HTR-8/SVneo (cell line): ENCODE results near the gene IP6K2.
"Not testable (repeated sequence)": the region's sequence is repeated elsewhere in the genome, so short reads cannot be mapped to it uniquely, and the experiment has no call there.

Source experiments
- DNase-seq: peaks from one replicate; pipeline ENCODE4 v3.0.0; 2011; ENCODE audit warnings: low spot score, mixed read lengths; ENCODE audit not compliant: insufficient read length
- FAIRE-seq: peaks from 2 replicates; lab custom pipeline; 2011; peaks lifted over from hg19 to GRCh38; lab: Jason Lieb, UNC

Gene IP6K2

DNA sequence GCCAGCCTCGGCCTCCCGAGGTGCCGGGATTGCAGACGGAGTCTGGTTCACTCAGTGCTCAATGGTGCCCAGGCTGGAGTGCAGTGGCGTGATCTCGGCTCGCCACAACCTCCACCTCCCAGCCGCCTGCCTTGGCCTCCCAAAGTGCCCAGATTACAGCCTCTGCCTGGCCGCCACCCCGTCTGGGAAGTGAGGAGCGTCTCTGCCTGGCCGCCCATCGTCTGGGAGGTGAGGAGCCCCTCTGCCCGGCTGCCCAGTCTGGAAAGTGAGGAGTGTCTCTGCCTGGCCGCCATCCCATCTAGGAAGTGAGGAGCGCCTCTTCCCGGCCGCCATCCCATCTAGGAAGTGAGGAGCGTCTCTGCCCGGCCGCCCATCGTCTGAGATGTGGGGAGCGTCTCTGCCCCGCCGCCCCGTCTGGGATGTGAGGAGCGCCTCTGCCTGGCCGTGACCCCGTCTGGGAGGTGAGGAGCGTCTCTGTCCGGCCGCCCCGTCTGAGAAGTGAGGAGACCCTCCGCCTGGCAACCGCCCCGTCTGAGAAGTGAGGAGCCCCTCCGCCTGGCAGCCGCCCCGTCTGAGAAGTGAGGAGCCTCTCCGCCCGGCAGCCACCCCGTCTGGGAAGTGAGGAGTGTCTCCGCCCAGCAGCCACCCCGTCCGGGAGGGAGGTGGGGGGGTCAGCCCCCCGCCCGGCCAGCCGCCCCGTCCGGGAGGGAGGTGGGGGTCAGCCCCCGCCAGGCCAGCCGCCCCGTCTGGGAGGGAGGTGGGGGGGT is 16.9 kb upstream of the IP6K2 start:
- not testable (repeated sequence) for FAIRE-seq, DNase-seq

DNA sequence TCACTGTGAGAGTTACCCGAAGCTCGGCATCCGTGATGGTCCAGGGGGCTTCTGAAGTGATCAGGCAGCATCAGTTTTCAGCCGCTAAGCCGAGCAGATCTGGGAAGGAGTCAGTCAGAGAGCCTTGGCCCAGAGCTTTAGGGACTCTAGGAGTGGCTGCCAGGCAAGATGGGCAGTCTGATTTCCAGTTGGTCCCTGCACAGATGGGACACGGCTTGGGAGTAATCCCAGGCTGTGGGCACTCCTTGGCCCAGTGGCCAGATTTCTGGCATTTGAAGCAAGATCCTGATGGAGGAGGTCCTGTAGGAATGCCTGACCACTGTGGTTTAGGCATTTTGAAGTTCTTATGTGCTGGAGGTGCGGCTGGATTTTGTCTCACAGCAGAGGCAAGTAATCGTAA is 10.5 kb upstream of the IP6K2 start:
- no peak for DNase-seq
- FAIRE-seq, result no peak

DNA sequence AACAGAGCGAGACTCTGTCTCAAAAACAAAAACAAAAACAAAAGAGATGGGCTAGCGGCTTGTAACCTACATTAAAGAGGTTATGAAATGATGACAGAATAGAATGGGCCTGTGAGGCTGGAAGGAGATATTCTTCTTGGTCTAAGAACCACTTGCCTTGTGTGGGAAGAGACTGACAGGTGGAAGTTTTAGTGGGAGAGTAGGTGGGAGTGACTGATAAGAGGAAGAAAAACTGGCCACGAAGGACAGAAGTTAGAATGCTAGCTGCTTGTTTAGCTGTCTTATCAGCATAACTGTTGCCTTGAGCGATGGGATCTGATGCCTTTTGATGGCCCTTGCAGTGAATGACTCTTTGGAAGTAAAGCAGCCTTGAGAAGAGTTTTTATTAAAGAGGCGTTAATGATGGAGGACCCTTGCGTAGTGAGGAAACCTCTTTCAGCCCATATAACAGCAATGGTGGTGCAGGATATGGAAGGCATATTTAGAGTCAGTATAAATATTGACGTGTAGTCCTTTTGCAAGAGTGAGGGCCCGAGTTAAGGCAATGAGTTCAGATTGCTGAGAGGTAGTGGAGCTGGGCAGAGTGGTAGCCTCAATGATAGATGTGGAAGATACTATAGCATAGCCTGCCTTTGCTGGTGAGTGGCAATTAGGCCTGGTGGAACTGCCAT is 8.3 kb upstream of the IP6K2 start:
- not testable (repeated sequence) for FAIRE-seq, DNase-seq

DNA sequence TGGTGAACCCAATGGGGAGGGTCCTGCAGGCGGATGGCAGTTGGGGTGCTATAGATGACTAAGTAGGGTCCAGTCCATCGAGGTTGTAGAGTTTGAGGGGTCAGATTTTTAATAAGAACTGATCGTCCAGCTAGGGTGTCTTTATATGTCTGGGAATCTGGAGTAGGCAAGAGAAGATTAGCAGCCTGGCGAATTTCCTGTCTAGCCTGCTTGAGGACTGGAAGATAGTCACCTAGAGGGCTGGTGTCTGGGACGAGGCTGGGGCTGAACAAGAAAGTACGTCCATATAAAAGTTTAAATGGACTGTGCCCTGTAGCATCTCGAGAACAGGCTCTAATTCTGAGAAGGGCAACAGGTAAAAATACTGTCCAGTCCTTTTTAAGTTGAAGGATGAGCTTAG is 6.7 kb upstream of the IP6K2 start:
- DNase-seq, result no peak
- no peak for FAIRE-seq

DNA sequence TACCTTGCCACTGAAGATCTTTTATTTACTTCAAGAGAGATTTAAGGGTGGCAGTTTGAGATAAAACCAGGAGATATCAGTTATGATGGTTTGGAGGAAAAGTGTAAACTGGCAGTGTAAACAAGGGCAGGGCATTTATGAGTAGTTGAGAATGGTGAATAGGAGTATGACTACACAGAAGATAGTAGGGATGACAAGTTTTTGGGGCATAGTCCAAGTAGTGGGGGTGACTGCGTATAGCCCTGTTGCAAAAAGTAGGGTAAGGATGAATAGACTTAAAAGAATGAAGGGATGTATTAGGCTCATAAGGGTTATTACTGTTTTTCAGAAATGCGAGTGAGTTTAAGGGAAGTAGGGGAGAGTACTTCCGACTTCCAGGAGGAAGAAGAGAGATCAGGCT is 6.3 kb upstream of the IP6K2 start:
- DNase-seq, FAIRE-seq: not testable (repeated sequence)

DNA sequence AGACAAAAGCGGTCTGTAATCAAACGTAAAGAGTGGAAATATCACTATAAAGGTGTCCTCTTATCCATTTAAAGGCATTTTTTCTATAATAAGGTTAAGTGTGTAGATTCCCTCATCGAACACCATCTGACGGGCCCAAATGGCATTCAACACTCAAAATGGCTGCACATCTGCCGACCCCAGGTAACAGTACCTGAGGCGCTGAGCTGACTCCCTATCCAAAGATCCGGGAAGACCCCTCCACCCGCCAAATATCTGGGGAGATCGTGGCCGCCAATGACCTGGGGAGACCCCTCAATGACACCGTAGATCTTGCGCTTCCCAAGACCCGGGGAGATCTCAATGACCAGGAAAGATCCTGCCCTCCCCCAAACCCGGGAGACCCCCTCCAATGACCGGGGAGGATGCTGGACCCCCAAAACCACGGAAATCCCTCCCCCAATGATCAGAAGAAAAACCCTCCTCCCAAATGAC is 476 bp downstream of the IP6K2 start:
- FAIRE-seq (no peak), DNase-seq (no peak)

DNA sequence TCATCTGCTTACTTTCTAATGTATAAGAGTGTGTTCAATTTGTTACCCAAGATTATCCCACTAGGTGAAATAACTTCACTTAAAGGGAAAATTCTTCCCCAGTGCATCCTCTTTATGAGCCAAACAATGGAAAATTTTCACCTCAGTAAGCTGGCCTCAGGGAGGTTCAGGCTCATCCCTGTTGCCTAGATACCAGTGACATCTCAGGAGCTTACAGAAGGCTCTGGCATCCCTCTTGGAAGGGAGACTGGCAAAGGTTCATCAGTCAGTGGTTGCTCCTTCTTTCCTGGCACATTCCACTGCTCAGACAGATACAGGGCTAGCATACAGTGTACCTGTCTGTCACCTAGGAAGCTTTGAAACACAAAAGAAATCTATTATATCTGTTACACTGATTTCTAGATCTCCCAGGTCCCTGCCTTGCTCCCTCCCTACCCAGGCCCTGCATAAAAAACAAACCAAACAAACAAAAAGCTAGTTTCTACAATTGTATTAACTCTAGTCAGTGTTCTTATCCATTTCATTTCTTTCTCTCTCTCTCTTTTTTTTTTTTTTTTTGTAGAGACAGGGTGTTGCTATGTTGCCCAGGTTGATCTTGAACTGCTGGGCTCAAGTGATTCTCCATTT is 1.7 kb downstream of the IP6K2 start:
- DNase-seq, result no peak
- no peak for FAIRE-seq

DNA sequence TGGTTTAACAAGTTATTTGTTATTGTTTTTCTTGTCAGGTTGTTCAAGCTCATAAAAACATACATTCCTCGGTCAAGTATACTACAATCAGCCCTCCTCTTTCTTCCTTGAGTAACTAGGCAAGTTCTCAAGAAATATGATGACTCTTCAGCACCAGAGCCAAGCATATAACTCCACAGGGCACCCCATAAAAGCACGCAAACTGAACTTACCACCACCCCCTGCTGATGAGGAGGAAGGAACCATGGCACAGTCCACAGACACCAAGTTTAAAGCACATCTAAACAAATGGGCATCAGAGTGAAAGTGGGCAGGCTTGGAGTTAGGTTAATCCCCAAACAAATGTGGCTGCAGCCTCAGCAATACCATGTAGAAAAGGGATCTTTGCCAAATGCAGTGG is 5.3 kb downstream of the IP6K2 start:
- FAIRE-seq, result no peak
- no peak for DNase-seq

DNA sequence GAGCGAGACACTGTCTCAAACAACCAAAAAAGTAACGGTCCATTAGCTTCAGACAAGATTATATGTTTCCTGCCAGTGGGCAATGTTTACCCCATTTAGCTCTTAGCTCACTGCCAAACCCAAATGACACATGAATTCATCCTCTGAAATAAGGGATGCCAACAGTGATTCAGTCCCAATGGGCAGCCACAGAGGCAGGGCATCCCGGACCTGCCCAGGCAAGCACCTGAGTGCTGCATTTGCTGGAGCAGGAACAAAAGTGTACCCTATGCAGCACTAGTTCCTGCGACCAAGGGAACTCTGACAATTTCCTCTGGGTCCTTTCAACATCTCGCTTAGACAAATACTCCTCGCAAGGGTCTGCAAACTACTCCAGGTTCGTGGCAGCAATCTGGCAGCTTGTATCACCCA is 8.0 kb downstream of the IP6K2 start:
- DNase-seq, result no peak
- no peak for FAIRE-seq

DNA sequence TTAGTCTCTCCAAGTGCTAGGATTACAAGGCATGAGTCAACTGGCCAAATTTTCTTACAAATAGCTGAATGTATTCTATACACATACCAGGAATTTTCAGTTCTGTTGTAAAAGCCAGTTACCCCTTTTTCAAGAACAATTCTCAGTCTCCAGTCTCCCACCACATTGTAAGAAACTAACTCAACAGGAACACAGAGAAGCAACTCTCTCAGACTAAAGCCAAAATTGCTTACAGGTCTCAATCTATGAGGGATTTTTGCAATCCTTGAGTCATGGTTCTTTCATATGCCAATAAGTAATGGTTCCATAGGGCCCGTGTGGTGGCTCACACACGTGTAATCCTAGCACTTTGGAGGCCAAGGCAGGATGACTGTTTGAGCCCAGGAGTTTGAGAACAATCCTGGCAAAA is 8.5 kb downstream of the IP6K2 start:
- no peak for DNase-seq
- FAIRE-seq, result no peak

DNA sequence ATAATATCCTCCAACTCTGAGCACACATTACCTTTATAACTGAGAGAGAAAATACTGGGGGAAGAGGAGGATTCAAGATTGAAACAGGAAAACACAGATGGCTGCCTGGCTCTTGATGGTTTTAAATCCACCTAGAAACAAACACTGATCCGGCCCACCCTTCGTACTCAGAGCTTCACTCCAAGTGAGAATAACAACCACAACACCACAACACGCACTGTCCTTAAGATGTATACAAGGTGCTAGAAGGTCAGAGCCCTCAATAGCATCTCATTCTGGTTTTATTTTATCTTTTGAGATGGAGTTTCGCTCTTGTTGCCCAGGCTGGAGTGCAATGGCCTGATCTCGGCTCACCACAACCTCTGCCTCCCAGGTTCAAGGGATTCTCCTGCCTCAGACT is 9.9 kb downstream of the IP6K2 start:
- FAIRE-seq (no peak), DNase-seq (no peak)

DNA sequence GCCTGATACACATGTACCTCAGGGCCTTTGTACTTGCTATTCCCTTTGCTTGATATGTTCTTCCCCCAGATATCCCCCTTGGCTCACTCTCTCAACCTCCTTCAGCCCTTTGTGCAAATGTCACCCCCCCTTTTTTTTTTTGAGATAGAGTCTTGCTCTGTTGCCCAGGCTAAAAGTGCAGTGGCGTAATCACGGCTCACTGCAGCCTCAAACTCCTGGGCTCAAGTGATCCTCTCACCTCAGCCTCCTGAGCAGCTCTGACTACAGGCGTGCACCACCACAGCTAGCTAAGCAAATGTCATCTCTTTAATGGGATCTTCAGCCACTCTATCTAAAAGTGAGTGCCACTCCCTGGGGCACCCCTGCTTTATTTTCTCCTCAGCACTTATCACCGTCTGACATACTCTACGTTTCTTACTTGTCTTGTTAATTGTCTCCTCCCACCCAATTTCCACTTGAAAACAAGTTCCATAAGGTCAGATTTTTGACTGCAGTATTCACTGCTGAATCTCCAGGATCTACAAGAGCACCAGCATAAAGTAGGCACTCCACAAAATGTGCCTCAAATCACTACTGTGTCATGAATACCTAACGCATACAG is 14.6 kb downstream of the IP6K2 start:
- DNase-seq (no peak), FAIRE-seq (no peak)

DNA sequence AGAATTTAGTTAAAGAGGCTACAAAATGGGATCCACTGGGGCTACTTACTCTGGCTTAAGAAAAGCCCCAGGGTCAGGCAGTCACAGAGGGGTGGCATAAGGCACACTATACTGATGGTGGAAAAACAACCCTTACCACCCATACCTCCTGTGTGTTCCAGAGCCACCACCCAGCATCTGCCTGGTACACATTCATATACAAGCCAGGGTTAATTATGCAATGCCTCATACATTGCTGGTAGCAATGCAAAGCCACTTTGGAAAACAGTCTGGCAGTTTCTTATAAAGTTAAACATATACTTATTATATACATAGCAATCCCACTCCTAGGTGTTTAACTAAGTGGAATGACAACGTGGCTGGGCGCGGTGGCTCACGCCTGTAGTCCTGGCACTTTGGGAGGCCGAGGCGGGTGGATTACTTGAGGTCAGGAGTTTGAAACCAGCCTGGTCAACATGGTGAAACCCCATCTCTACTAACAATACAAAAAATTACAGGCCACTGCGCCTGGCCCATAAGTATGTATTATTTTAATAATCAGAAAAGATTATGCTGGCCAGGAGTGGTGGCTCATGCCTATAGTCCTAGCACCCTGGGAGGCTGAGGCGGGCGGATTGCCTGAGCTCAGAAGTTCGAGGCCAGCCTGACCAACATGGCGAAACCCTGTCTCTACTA is 16.2 kb downstream of the IP6K2 start:
- no peak for FAIRE-seq
- no peak for DNase-seq

DNA sequence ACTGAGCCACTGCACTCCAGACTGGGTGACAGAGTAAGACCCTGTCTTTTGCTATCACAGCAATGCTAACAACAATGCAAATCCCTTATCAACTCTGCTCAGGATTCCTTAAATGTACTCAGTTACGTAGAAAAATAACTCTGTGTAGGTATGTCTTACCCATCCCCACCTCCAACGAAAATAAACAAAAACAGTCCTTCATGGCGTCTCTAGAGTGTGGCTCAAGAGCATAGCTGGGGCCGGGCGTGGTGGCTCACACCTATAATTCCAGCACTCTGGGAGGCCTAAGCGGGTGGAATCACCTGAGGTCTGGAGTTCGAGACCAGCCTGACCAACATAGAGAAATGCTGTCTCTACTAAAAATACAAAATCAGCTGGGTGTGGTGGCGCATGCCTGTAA is 18.1 kb downstream of the IP6K2 start:
- FAIRE-seq (no peak), DNase-seq (no peak)

DNA sequence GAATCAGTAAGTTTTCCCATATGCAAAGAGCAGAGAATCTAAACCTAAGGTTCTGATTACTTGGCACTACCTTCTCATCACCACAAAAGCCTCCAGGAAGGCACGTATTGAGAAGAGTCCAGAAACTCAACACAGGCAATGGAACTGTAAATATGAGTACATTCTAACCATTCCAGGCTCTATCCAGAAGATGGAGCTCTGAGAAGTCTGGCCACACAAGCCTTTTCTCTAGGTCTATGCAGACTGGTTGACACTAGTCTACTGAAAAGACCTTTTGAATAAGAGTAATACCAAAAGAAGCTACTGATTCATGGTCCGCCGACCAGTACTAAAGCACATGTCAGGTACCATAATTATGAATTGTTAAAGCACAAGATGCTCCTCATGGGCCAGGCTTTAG is 19.1 kb downstream of the IP6K2 start:
- FAIRE-seq, result no peak
- DNase-seq, result no peak

DNA sequence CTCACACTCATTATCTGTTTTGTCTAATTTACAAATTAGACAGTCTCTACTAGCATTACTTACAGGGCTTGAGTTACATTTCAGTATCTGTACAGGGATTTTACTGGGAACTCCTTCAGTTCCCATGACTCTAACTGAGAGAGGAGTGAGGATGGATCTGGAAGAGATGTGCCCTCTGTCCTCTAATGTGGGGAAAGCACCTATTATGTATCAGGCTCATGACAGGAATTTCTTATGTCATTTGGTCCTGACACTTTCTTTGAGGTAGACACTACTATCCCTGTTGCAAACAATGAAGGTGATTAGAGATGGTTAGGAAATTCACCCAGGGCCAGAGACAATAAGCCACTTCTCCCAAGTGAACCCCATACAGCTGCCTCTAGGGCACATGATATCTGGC is 20.4 kb downstream of the IP6K2 start:
- DNase-seq, result no peak
- no peak for FAIRE-seq

DNA sequence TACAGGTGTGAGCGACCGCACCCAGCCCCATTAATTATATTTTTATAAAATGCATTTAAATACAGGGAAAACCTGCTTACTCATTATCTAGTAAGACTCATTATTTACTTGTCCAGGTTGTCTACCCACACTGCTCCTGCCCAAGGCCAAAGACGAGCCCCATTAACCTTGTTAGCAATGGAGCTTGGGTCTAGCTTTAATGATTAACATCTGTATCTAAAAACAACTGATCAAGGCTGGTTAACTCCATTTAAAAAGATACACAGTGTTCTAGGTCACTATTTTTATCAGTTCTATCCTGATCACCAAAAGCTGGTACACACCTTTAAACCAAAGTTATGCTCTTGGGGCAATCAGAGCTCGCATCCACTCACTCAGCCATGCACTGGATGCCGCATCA is 20.9 kb downstream of the IP6K2 start:
- DNase-seq (no peak), FAIRE-seq (no peak)

DNA sequence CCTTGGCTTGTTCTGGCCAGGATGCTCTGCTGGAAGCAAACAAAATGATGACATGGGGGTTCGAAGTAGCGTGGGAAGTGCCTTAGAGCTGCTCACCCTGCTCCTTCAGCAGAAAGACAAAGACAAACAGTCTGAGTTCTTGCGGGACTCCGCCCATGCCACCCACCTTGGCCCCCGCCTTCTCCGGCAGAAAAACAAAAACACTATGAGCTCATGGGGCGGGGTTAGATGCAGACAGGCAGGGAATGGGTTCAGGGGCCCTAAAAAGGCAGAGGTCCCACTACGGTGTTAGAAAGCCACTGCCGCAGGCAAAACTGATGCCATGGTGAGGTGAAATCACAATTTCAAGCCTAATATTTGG is 21.6 kb downstream of the IP6K2 start:
- no peak for FAIRE-seq
- DNase-seq, result peak; percentile 31

DNA sequence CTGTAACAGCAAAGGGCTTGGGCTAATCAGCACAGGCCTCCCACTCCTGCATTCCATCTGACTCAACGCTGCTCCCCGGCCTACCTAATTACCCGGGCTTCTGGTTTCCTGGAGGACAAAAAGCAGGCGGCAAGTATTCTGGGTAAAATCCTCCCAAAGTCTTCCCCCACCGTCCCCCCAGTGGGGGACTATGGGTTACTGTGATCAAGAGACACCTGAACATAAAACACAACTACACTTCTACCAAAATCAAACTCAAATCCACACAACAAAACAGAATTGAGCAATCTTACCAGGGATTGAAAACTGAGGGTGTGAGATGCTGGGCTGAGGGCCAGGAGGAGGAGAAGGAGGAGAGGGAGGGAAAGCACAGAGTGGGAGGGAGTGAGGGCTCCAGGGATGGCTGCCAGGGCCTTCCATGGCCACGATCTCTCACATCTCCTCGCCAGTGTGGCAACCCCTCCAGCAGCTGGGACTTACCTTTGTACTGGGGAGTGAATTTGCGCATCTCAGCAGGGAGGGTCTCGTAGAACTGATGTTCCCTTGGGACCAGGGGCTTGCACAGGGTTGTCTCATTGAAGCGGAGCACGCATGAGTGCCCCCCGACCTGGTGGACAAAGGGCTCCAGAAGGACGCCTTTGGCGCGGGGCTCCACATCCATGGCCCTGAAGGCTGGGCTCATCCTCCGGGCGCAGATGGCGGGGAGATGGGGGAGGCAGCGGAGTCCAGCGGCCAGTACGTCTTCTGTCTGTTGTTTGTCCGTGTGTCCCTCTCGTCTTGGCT is 22.2 kb downstream of the IP6K2 start:
- FAIRE-seq (peak; percentile 89), DNase-seq (peak; percentile 71)

DNA sequence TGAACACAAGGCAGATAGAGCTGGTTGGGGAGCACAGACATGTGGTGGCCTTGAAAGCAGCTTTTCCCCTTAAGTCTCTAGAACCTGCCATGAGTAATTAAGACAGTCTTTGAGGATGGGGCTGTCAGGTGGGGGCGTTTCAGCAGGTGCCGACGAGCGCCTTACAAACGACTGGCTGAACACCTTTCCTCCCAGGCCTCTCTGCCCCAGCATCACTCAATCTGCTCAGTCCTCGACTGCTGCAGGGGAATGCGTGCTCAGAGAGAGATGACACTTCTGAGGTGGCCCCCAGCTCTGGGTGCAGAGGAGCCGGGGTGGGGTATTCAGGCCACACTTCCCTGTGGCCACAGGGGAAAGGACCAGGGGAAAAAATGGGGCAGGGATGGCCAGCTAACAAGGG is 23.2 kb downstream of the IP6K2 start:
- no peak for FAIRE-seq
- DNase-seq, result no peak
